Testis (tissue), 3 donors: ENCODE data around the gene SHROOM3. TPM values are rescaled to one million over a fixed set of nuclear protein-coding genes. Genes with fewer than 3 reads are reported as not detected.
A peak's percentile ranks its signal among the peaks of the same experiment; 100 is the strongest.
"Not testable (repeated sequence)": the region's sequence is repeated elsewhere in the genome, so short reads cannot be mapped to it uniquely, and the experiment has no call there.

Experiments used
- DNase-seq: peaks from one replicate; pipeline ENCODE4 v3.0.0-alpha.2; 2019
- H3K27ac ChIP-seq, 2 donors: fragments of 200-600 bp; sonication (generic); one replicate each; pipeline ENCODE4 v1.5.1; 2019
- H3K27me3 ChIP-seq: fragments of 200-600 bp; sonication (generic); one replicate; pipeline ENCODE4 v1.5.1; 2019
- H3K36me3 ChIP-seq: fragments of 200-600 bp; sonication (generic); one replicate; pipeline ENCODE4 v1.5.1; 2017; ENCODE audit warnings: low read depth; ENCODE audit errors: missing control alignments
- H3K4me1 ChIP-seq: fragments of 200-600 bp; sonication (generic); one replicate; pipeline ENCODE4 v1.5.1; 2019
- H3K4me3 ChIP-seq, 2 donors: fragments of 200-600 bp; sonication (generic); one replicate each; pipeline ENCODE4 v1.5.1; 2017 to 2019
- H3K9me3 ChIP-seq: fragments of 200-600 bp; sonication (generic); one replicate; pipeline ENCODE4 v1.5.1; 2017
- CTCF ChIP-seq, 3 experiments: fragments of 450-650 bp in 2 of 3; fragments of 200-600 bp in 1 of 3; sonication (generic) in 1 of 3; IDR thresholded peaks; one replicate each; pipeline ENCODE4 v1.5.1; 2016 to 2019; ENCODE audit warnings: antibody characterized with exemption in 3 of 3, mild to moderate bottlenecking in 2 of 3, moderate library complexity in 1 of 3
- POLR2A ChIP-seq: fragments of 450-650 bp; IDR thresholded peaks from one replicate; pipeline ENCODE4 v1.6.1; 2017; ENCODE audit warnings: antibody characterized with exemption, mild to moderate bottlenecking, moderate library complexity
- WGBS, 2 donors: methylation state at CpG; one replicate each; pipeline ENCODE4 v1.1.5; 2018; 5-methylcytosine and 5-hydroxymethylcytosine counted together
- intact Hi-C: fragments of 100-400 bp; cut with DNase I; formaldehyde crosslinking; loops from one replicate; pipeline ENCODE4 v1.15.1; 2023; ENCODE audit warnings: low total_unique reads
- polyA plus RNA-seq: library from polyadenylated mRNA; stranded (reverse); fragments of 350-450 nt; fragmentation: Illumina TruSeq; extraction: RNeasy Lipid Tissue Mini Kit (QIAGEN cat#74804); gene quantifications from one replicate; pipeline ENCODE4 v1.2.3, GENCODE V29; 2014; ENCODE audit warnings: low read depth, low replicate concordance; ENCODE audit not compliant: insufficient read depth
- total RNA-seq, 2 donors: library from RNA; depleted of rRNA; stranded (reverse); fragments of >200 nt; gene quantifications; one replicate each; pipeline ENCODE4 v1.2.3, GENCODE V29; 2016

The SHROOM3 gene
- total and polyA plus RNA-seq, 3 donors from 2014 or later, result 3.9 to 7.2 (median 6.4) TPM

GRCh38 chr4:76420762-76421581 lies 14.1 kb upstream of the SHROOM3 start, which contains the start of gene CCDC158:
TSS of gene CCDC158 (minus strand) at chr4:76421141. CDS start at chr4:76403207, 17,934 bp downstream.
- Histone ChIP-seq H3K27me3 (no peaks in the 10 kb centered on the region), H3K9me3 (no peaks in the 10 kb centered on the region), H3K4me1 (no peaks in the 10 kb centered on the region), H3K27ac (no peak within 1 kb of the TSS), H3K36me3 (no peaks in the 10 kb centered on the region), H3K4me3 (peak within 1 kb of the TSS; percentile 48 to 57)
- 5 to 8% methylated on average over 28 to 68 of the region's 79 CpGs for WGBS, 2 donors
- TF ChIP-seq POLR2A, result no peak
- no peak for TF ChIP-seq CTCF (IDR thresholded peaks at IDR 0.05)
- intact Hi-C loops, result no loop called here
- DNase-seq, result peak; percentile 22

- 81 to 84% methylated on average over 4 to 26 of the region's 27 CpGs for WGBS, 2 donors
- H3K9me3 ChIP-seq, H3K27ac ChIP-seq, intact Hi-C loops, H3K27me3 ChIP-seq, H3K4me1 ChIP-seq, DNase-seq, H3K36me3 ChIP-seq: not testable (repeated sequence)
- peak overlapping the region; percentile 24 to 49 for H3K4me3 ChIP-seq
Observed at GRCh38 chr4:76423159-76423558, 11.9 kb upstream of the SHROOM3 start.

- no peak for DNase-seq
- H3K4me3 ChIP-seq, result no peak overlapping the region
- no peaks in the 10 kb centered on the region for H3K27me3 ChIP-seq
- no peaks in the 10 kb centered on the region for H3K36me3 ChIP-seq
- no peak overlapping the region for H3K27ac ChIP-seq
- no peaks in the 10 kb centered on the region for H3K9me3 ChIP-seq
- TF ChIP-seq POLR2A, result no peak
- no peak for TF ChIP-seq CTCF (IDR thresholded peaks at IDR 0.05)
- H3K4me1 ChIP-seq, result no peaks in the 10 kb centered on the region
- intact Hi-C loops, result no loop called here
- WGBS, 2 donors, result 62 to 63% methylated on average over 2 of the region's 2 CpGs
Observed at GRCh38 chr4:76426272-76426671, 8.8 kb upstream of the SHROOM3 start.

- no peaks in the 10 kb centered on the region for H3K9me3 ChIP-seq
Observed at GRCh38 chr4:76429636-76430035, 5.4 kb upstream of the SHROOM3 start.

More at GRCh38 chr4:76429636-76430035, 5.4 kb upstream of the SHROOM3 start:
- no peak overlapping the region for H3K27ac ChIP-seq
- intact Hi-C loops, result no loop called here
- H3K4me1 ChIP-seq, result no peaks in the 10 kb centered on the region
- DNase-seq, result no peak
- H3K36me3 ChIP-seq, result no peaks in the 10 kb centered on the region
- no peaks in the 10 kb centered on the region for H3K27me3 ChIP-seq
- TF ChIP-seq POLR2A, result no peak
- TF ChIP-seq CTCF (IDR thresholded peaks at IDR 0.05), result no peak
- H3K4me3 ChIP-seq, result no peak overlapping the region
- WGBS, 2 donors, result 93 to 97% methylated on average over 1 of the region's 1 CpG
